GM21526 (cell line): ENCODE measurements around the gene ELMOD1.

Experiments used
- ATAC-seq: cut with Tn5 transposase; IDR thresholded peaks from one replicate; pipeline ENCODE4 v1.9.1; 2021; ENCODE audit warnings: moderate library complexity; ENCODE audit not compliant: unreplicated experiment, low FRiP score

Gene ELMOD1

DNA sequence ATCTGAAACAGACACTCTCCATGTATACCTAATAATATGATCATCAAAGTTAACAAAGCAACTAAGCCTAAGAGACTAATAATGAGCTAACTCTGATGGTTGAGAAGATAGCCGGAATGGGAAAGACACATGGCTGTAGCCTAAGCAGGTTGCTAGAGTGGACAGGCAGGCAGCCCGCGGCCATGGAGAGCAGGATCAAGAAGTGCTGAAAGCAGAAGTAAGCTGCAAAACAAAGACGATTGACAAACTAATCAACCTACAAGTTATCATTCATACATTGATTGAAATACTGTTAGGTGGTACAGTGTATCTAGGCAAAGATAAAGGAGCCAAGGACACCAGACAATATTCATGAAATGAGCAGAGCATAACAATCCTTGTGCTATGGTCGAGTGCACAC lies 91.6 kb downstream of the ELMOD1 start:
- no peak for ATAC-seq

DNA sequence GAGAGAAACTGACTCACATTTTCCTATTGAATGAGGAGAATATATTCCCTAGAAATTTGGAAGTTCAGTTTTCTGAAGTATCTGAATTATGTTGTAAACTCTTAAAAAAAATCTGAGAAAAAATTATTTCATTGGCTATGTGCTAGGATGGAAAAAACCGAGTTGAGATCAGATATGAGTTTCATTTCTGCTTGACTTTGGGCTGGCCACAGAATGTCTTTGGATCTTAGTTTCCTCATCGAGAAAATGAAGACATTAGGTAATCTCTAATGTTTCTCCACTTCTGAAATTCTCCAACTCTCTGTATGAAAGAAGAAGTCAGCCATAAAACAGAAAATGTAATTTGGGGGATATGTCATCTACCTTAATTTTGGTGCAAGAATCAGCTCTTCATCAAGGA lies 92.1 kb downstream of the ELMOD1 start:
- no peak for ATAC-seq

DNA sequence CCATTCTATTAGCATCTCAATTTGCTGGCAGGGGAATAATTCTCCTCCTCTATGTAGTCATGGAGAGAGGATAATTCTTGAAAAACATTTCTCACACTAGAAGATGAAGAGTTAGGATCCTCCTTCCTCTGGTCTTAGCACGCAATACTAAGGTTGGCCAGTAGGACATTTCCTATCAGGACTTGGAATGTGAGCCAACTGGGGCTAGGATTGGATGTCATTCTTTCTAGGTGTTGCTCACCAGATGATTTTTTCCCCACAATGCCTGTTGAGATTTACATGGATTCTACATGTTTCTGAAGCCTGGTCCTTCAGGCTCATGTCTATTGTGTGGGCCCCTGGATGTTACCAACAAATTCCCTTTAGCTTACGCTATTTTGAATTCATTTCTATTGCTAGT lies 92.9 kb downstream of the ELMOD1 start:
- ATAC-seq, result no peak

DNA sequence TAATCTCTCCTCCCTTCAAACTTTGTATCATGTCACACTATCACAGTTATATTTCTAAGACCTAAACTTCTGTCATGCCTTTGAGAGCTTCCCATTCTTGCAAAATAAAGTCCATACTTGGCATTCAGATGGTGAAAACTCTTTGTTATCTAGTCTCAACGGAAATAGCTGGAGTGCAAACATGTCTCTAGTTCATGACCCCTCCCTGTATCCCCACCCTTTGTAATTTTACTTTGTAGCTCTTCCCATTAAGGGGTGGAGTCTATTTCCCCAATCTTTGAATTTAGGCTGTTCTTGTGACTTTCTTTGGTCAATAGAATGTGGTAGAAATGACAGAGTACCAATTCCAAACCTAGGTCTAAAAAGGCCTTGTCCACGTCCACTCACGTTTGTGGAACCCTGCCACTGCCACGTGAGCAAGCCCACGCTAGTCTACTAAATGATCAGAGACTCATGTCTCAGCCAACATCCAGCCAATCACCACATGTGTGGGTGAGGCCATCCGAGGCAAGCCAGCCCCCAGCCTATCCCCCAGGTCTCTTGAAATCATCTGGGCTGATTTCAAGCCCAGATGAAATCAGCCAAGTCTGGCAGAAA lies 97.5 kb downstream of the ELMOD1 start:
- no peak for ATAC-seq

DNA sequence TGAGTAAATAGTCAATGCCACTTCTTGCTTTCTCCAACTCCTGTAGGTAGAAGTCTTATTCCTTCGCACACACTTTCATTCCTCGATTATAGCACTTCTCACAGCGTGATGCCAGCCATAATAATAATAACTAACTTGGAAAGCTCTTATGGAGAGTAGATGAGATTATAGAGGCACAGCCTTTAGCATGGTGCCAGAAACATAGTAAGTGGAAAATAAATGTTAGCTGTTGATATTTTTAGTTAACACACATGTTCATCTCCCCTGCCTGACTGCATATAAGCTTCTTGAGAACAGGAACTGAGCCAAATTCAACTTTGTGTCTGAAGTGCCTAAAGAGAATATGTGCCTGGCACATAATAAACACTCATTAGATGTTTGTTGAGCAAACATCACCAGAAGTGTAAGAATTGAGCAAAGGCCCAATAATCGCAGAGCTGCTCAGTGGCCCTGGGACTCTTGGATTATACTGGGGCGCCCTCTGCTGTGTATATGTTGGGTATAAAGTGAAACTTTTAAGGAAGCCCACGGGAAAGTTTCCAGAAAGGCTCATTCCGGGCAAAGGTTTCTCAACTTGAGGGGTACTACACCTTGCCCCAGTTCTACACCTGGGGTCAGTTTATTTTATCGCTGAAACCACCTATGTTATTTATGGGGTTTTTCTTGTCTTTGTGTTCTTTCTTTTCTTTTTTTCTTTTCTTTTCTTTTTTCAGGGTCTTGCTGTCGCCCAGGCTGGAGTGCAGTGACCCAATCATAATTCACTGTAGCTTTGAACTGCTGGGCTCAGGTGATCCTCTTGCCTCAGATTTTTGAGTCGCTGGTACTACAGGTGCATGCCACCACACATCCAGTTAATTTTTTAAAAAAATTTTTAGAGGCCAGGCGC lies 98.6 kb downstream of the ELMOD1 start:
- ATAC-seq, result peak; percentile 71

DNA sequence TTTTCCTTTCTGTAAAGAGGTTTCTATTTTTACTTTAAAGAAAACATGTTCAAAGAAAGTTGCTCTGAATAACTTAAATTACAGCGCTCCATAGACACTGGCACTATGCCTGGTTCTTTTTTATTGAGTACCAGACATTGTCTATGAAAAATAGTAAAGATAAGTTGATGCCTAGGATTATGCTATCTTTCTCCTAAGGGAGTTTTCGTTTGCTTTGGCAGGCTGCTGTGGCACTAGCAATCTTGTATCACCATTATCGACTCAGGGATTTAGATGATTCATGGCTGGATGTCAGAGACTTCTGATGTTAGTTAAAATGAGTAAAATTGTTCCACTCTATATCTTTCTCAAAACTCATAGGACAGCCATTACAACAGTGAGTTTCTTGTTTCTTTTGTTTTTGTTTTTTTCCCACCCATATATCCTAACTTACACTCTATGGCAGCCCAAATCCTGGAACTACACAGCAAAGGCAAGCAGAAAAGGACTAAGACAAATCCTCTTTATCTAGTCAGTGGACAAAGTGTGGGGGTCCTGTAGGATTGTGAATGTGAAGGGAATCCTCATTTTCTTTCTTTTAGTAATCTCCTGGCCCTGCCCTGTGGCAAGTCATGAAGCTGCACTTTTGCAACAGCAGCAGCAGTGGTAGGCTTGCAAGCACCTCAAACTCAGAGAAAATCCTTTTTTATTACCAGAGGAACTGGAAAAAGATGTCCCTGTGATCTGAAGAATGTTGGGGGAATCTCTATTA lies 100.2 kb downstream of the ELMOD1 start:
- no peak for ATAC-seq

DNA sequence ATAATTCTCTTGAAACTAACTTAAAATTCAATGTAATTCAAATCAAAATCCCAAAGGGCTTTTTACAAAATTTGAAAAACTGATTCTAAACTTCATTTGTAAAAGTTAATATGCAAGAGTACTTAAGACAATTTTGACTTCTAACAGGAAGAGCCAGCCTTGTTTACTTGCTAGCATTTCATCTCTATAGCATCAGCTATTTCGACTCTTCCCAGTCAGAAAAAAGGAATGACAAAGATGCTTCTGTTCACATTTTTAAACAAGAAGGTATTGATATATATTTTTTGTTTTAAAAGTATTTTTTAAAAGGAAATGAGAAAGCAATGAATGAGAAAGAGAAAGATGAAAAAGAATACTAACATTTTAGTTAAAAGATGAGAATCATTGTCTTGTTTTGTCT lies 104.5 kb downstream of the ELMOD1 start:
- ATAC-seq, result no peak

DNA sequence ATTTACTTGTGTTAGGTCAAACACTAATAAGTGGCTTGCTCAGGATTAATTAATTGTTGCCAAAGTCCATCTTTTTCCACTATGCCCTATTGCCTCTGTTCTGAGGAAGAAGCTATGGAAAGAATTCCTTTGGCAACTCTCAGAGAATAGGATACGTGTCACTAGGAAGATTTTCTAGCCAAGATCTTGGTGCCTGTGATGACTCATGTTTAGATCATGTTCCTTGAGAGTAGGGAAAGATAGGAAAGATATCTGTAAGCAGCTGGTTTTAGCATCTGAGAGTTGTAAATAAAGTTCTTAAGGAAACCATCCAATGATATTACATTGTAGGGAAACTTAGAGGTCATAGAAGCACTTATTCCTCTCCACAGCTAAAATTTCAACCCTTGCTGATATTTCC lies 105.2 kb downstream of the ELMOD1 start:
- ATAC-seq, result no peak

DNA sequence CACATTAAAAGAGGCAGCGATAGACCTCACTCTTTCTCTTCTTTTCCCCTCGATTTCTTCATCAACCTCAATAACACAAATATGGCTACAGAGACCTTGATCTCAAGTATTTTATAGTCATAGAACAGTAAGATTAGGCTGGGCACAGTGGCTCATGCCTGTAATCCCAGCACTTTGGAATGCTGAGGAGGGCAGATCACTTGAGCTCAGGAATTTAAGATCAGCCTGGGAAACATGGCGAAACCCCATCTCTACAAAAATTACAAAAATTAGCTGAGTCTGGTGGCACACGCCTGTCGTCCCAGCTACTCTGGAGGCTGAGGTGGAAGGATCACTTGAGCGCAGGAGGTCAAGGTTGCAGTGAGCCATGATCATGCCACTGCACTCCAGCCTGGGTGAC lies 106.3 kb downstream of the ELMOD1 start:
- no peak for ATAC-seq

DNA sequence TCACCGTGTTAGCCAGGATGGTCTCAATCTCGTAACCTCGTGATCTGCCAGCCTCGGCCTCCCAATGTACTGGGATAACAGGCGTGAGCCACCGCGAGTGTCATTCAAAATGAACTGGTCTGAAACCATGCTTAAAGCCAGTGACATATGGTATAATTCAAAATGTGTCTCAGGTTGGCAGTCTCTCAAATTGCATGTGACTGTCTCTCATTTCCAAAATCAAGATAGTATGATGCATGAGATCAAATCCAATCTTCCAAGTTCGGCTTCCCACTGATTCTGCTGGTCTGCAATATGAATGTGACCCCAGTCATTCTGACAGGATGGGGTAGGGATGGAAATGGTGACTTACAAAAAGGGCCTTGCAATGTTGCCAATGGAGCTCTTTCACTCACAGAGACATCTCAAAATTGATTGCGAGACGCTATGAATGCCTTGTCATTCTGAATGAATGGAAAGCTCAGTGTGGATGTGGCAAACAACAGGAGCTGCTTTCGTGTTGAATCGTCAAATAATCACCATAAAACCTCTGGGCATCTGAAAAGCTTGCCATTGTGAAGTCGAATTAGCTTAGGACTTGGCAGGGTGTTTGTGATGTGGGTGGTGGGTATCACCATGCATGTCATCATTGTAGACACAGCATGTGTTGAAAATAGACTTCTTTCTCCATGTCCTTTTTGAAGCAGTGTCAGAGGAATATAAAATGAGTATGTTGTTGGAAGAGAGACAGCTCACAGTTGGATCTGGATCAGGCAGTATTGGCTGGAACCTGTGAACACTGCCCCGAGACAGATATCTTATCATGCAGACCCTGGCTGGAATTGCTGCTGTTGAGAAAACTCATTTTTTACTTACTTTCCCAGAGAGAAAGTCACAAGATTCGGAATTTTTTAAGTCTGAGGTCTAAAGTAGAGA lies 108.7 kb downstream of the ELMOD1 start:
- no peak for ATAC-seq

DNA sequence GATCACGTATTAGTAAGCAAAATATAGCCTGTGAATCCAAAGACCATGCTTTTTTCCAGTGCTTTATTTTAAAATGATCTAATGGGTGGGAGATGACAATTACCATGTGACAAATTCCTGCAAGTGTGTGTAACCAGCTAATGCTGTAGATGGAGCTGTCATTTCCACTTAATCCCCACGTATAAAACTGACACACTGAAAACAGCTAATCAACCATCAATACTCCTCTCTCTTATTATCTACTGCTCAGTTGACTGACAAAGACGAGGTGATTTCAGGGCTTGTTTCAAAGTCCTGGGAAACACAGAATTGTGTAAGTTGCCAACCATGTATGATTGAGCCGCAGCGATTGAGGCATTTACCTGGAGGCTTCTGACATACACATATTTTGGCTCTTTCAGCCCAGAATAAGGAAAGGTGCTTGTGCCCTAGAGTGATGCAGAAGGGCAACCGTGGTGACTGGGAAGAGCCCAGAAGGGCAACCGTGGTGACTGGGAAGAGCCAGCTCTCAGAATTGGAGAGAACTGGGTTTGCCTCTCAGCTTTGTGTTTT lies 111.2 kb downstream of the ELMOD1 start:
- ATAC-seq, result no peak

DNA sequence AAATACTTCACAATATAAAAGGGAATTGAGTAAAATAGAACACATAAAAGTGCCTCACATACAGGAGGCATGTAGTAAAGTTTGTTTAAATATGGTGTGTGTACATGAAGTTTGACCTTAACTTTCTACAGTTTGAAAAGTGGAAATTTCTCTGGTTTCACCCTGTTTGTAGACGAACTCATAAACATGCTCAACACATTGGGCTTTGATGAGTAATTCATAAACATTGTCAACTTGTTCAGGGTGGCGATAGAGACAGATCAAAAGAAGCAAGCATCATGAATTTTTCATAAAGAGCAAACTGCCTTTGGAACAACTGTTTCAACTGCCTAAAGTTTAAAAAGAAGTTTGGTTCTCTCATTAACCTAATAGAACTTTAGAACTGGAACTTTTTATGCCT lies 111.8 kb downstream of the ELMOD1 start:
- no peak for ATAC-seq

DNA sequence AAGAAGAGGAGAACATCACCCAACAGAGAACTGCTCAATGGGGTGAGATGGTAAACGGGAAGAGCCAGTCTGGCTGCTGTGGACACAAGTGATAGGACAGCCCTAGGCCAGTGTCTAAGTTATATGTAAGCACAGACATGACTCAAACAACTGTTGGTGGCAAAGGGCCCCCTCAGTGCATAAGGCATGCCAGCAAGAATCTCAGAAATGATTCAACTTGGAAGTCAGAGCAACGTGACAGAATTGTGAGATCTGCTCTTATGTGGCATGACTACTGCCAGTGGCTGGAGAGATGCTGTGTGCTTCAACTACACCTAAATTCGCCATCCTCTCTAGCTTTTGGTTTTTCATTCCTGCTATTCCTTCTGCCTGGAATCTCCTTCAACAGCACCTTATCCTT lies 113.5 kb downstream of the ELMOD1 start:
- ATAC-seq, result no peak

DNA sequence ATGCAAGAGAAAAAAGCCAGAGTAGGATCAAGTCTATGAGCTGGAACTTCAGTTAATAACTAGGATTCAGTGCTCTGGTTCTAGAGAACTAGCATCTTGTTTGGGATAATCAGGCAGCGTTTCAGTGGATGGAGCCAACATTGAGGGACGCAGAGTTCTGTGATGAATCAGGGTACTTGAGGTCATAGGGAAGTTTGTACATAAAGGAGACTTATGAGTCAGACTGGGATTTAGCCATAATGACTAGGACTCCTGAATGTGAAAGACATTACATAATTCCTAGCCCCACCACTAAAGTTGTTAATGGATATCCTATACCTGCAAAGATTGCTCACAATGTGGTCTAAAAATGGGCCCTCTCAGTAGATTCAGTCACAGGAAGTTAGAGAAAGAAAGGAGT lies 114.1 kb downstream of the ELMOD1 start:
- ATAC-seq, result no peak

DNA sequence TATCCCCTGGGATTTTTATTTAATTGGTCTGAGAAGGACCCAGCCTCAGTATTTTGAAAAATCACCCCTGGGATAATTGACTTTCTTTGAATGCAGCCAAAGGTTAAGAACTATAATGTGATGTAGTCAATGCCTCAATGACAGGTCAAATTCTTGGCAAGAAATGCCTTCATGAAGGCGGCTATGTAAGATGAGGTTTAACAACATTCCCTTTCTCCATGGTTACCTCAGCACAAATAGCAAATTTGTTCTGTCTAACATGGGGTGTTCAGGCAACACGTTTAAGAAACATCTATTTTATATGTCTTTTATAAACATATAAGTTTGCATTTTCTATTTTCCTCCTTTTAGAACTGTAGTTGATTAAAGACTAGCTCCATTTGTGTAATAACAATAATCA lies 115.6 kb downstream of the ELMOD1 start:
- ATAC-seq, result no peak

DNA sequence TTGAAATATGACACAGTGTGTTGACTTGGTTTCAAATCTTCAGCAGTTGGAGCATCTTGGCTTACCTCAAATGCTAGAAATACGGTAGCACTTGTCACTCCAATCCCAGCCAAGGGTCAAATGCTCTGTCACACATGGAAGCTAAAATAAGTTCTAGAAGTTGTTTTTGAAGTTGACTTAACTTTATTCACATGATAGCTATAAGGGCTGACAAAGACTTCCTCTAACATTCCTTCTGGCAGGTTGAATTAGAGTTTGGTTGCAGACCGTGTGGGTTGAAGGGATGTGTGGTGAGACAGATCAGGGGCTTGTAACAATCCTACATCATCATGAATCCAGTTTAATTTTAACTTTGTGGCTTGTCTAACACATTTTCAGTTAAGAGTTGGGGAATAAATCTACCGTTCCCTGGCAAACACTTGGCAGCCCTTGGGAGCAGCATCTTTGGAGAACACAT lies 116.3 kb downstream of the ELMOD1 start:
- ATAC-seq, result no peak

DNA sequence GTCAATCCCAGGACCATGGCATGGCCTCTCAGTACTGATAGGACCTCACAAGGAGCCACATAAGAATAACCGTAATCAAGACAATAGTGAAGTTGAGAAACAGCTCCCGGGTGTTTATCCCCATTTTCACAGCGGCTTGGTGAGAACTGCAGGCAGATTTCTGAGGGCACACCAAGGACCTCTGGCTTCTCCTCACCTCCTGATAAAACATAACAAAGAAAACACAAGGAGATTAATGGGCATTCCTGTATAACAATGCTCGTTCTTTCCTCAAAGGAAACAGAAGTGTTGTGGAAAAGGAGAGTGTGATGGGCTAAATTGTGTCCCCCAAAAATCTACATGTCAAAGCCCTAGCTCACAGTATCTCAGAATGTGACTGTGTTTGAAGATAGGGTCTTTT lies 116.9 kb downstream of the ELMOD1 start:
- no peak for ATAC-seq

DNA sequence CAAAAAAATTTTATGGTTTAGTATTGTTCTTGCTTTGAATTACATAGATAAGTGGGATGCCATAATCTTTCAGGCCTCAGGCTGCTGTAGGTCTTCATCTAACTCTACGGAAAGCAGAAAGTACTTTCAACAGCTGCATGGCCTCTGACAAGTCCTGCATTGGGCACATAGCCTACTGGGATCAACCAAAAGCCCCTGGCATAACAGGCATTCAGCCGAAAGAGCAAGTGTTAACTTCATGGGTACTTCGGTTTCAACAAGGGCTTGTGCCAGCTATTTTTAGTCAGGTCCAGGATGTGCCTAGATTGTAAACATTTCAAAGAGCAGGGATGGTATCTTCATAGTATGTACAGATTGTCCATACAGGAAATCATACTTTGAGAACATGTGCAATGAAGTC lies 117.8 kb downstream of the ELMOD1 start:
- no peak for ATAC-seq

DNA sequence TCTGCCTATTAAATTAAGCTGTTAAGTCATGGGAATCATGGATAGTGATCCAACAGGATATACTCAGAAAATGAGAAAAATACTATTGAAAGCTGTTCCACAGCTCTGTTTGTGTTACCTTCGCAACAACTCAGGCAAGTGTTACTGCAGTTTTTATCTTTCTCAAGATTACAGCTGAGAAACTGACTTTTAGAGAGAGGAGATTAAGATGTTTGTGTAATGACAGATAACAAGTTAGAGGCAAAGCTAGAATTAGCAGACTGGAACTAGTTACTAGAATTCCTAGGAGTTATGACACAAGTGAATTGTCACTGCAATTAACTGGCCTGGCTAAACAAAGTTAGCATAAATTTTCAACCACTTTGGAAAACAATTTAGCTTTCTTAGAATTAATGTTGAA lies 119.4 kb downstream of the ELMOD1 start:
- no peak for ATAC-seq
